Ovary (tissue), 1 donor: ENCODE data around the gene UQCRH.

ENCODE experiments used
- EP300 ChIP-seq: sonication (generic); formaldehyde crosslinking; IDR thresholded peaks from one replicate; pipeline ENCODE4 v1.6.1; 2017; ENCODE audit warnings: antibody characterized with exemption
- POLR2A ChIP-seq: fragments of 450-650 bp; IDR thresholded peaks from one replicate; pipeline ENCODE4 v1.6.1; 2017; ENCODE audit warnings: antibody characterized with exemption, mild to moderate bottlenecking, moderate library complexity

DNA sequence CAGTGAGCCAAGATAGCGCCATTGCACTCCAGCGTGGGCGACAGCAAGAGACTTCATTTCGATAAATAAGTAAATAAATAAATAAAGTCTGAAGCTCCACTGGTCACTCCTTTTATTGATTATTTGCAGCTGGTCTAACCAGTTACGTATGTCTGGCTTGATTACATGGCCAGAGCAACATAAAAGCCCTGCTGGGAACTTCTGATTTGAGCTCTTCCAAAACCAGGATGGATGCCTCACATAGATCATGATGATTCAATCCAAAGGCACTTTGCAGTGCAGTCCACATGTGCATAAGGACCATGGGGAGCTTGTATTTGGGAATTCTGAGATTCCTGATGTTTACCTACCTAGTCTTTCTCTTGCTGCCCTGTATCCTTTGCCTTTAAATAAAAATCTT lies 61.1 kb downstream of the UQCRH start:
- TF ChIP-seq EP300 (no peak), POLR2A (no peak)
